GM19099 (cell line): ENCODE results near the gene LRBA.

Experiments used
- POLR2A ChIP-seq: IDR thresholded peaks from 3 replicates; pipeline ENCODE4 v1.6.1; 2011; ENCODE audit warnings: low read depth; ENCODE audit not compliant: insufficient read length; ENCODE audit errors: extremely low read depth

Gene LRBA

DNA sequence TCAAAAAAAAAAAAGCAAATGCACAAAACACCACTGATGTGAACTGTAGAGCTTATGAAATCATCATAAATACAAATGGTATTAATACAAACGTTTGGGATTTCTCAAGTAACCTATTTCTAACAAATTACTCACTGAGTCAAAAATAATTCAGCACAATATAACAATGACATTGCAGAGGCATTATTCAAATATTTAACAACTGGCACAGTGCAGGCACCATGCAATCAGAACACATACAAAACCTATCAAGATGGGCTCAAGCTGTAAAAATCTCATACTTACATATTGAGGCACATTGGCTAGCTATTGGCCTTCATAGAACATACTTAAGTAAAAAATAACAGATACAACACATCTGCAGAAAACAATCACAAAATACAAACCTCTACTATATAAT, 81.1 kb downstream of the LRBA start:
- TF ChIP-seq POLR2A = no peak

- TF ChIP-seq POLR2A = no peak
Measured at GRCh38 chr4:150931796-150932195, 83.3 kb downstream of the LRBA start.

DNA sequence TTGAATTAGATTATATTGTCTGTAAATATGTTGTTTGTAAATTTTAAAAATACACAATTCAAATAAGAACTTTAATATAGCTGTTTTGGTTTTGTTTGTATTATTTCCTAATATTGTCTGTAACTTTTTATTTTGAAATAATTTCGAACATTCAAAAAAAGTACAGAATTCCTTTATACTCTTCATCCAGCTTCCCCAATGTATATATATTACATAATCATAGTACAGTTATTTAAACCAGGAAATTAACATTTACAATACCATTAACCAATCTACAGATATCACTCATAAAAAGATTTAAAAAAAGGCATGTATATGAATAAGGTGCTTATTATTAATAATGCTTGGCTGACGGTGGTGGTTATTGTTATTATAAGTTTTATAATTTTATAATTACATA, 84.1 kb downstream of the LRBA start:
- no peak for TF ChIP-seq POLR2A

GRCh38 chr4:150923945-150924344, 91.1 kb downstream of the LRBA start:
- no peak for TF ChIP-seq POLR2A

DNA sequence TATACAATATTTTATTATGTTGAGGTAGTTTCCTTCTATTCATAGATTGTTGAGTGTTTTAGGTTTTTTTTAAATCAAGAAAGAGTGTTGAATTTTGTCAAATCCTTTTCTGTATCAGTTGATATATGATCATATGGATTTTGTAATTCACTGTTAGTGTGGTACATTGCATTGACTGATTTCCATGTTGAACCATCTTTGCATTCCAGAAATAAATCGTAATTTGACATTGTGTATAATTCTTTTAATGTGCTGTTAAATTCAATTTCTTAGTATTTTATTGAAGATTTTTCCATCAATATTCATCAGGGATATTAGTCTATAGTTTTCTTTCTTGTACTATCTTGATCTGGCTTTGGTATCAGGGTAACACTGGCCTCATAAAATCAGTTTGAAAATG, 103.8 kb downstream of the LRBA start:
- TF ChIP-seq POLR2A = no peak

- TF ChIP-seq POLR2A = no peak
Measured at GRCh38 chr4:150909116-150909515, 106.0 kb downstream of the LRBA start.

GRCh38 chr4:150906987-150907633, 108.0 kb downstream of the LRBA start:
- no peak for TF ChIP-seq POLR2A

DNA sequence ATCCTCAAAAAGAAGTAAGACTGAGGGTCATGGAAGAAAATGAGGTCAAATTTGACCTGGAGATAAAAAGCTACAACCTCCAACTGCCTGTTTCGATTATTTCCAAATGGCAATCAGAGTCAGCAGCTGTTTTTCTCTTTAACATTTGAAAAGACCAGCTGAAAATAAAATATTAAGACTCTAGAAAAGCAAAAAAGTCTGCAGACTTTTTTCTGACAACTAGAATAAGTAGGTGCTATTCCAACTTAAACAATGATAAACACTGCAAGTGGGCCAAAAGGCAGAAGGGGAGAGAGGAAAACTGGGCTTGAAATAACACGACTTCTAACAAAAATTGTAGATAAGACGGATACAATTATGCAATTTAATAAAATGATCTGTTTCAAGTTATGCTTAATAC, 110.4 kb downstream of the LRBA start:
- no peak for TF ChIP-seq POLR2A

DNA sequence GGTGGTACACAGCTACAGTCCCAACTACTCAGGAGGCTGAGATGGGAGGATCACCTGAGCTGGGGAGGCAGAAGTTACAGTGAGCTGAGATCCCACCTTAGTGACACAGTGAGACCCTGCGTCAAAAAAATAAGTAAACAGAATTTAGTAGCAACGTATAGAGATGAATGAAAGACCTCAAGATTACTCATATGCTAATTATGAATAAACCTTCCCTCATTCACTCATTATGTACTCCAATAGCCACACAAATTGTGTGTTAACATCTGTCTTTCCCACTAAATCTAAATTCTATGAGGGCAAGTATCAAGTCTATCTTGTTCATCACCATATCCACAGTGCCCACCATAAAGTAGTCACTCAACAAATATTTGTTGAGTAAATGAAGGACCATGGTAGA, 111.5 kb downstream of the LRBA start:
- TF ChIP-seq POLR2A = no peak

- TF ChIP-seq POLR2A = no peak
Measured at GRCh38 chr4:150896497-150896896, 118.6 kb downstream of the LRBA start.

- no peak for TF ChIP-seq POLR2A
Measured at GRCh38 chr4:150890246-150890645, 124.8 kb downstream of the LRBA start.

DNA sequence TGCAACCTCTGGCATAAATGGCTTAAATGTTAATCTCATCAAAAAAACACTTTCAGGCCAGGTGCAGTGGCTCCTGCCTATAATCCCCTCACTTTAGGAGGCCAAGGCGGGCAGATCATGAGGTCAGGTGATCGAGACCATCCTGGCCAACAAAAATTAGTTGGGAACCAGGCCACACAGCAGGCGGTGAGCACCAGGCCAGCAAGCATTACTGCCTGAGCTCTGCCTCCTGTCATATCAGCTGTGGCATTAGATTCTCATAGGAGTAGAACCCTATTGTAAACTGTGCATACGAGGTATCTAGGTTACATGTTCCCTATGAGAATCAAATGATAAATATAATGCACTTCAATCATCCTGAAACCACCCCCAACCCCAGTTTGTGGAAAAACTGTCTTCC, 125.8 kb downstream of the LRBA start:
- no peak for TF ChIP-seq POLR2A

DNA sequence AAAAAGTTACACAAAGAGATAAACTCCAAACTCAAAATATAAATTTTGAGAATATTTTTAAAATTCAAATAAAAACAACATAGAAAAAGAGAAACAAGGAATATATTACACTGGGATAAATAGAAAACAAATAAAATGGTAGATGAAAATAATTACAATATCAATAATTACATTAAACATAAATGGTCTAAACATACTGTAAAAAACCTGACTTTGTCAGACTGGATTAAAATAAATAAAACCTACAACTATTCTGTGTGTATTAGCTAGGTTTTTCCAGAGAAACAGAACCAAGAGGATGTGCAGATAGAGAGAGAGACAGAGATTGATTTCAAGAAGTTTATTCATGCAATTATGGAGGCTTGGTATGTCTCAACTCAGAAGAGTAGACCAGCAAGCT, 126.5 kb downstream of the LRBA start:
- TF ChIP-seq POLR2A = no peak

DNA sequence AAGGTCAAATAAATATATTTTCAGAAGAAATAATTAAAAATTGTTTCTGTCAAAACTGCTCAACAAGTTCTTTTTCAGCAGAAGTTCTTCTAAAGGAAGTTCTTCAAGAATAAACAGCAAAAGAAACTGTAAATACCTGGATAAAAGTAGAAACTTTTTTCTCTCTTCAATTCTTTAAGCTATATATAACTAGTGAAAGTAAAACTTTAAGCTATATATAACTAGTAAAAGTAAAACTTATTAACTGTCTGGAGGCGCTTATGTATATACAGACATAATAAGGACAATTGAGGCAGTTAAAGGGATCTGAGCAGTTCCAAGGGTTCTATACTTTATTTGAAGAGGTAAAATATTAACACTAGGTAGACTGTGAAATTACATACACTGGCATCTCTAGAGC, 126.9 kb downstream of the LRBA start:
- TF ChIP-seq POLR2A = no peak

- no peak for TF ChIP-seq POLR2A
Measured at GRCh38 chr4:150886597-150886996, 128.5 kb downstream of the LRBA start.

- TF ChIP-seq POLR2A = no peak
Measured at GRCh38 chr4:150884625-150885024, 130.5 kb downstream of the LRBA start.

GRCh38 chr4:150875367-150875766, 139.7 kb downstream of the LRBA start:
- TF ChIP-seq POLR2A = no peak

DNA sequence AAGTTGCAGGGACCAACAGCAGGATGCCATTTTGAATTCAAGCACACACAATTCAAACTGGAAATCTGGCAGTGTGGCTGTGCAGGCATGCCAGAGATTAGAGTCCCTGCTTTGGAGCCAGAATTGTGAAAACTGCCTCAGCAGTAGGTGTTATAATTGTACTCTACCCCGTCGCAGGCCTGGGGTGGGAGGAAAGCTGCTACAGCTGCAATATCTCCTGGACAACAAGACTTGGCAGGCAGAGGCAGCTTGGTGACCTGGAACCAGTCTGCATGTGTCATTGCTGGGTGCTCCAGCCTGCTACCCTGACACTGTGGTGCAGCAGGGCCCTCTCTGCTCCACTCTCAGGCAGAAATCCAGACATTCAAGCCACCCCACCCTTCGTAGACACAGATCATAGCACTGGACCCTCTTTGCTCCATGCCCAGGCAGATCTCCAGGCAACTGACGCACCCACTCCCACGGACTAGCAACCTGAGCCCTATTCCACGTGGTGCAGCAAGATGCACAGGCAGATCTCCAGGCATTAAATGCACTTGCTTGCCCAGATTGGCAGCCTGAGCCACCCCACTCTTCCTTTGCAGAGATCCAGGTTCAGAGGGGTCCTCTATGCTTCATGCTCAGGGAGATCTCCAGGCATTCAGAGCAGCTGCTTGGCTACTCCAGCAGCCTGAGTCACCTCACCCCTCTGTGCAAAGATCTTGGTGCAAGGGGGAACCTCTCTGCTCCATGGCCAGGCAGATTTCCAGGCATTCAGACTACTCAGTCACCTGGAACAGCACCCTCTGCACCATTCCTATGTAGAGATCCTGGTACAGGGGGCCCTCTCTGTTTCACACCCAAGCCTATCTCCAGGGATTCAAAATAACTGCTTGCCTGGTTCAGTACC, 140.5 kb downstream of the LRBA start:
- no peak for TF ChIP-seq POLR2A
